Frontal cortex (tissue), 4 donors: ENCODE data around the gene LRFN4. TPM values are rescaled to one million over a fixed set of nuclear protein-coding genes. Genes with fewer than 3 reads are reported as not detected.

Source experiments
- DNase-seq, 2 donors: peaks; one replicate each; pipeline ENCODE4 v3.0.0; 2012; ENCODE audit warnings: low spot score in 2 of 2
- FAIRE-seq: peaks from 2 replicates; lab custom pipeline; 2012; peaks lifted over from hg19 to GRCh38; lab: Jason Lieb, UNC
- total RNA-seq: library from RNA; depleted of rRNA; stranded (reverse); fragments of >200 nt; gene quantifications from one replicate; pipeline ENCODE4 v1.2.3, GENCODE V29; 2014
- donor health status: control.
- donor health status: control.
- donor health status: control.

The LRFN4 gene
- total RNA-seq, 1 donor from 2014 or later, result 44.0 TPM

DNA sequence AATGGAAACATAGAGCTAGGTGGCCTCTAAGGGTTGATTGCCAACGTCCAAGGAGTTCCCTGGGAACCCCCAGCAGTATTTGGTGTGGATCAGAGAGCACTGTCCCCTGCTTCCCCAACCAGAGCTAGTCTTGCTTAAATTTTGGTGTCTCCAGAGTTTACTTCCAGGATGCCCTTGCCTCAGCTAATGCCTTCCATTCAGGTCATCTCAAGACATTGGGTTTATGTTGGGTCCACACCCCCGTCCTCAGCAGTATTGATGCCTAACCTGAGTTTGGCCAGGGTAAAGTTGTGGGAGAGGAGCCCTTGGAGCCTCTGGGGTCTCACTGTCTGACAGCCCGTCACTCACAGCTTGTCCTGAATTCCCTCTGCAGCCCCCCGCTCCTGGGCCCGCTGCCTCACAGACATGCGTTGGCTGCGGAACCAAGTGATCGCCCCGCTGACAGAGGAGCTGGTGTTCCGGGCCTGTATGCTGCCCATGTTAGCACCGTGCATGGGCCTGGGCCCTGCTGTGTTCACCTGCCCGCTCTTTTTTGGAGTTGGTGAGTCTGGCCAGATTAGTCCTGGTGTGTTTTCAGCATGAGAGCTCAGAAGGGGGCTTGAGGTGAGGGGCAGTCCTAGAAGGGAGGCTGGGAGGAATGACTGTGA is 12.2 kb upstream of the LRFN4 start:
- DNase-seq (no peak), FAIRE-seq (no peak)

DNA sequence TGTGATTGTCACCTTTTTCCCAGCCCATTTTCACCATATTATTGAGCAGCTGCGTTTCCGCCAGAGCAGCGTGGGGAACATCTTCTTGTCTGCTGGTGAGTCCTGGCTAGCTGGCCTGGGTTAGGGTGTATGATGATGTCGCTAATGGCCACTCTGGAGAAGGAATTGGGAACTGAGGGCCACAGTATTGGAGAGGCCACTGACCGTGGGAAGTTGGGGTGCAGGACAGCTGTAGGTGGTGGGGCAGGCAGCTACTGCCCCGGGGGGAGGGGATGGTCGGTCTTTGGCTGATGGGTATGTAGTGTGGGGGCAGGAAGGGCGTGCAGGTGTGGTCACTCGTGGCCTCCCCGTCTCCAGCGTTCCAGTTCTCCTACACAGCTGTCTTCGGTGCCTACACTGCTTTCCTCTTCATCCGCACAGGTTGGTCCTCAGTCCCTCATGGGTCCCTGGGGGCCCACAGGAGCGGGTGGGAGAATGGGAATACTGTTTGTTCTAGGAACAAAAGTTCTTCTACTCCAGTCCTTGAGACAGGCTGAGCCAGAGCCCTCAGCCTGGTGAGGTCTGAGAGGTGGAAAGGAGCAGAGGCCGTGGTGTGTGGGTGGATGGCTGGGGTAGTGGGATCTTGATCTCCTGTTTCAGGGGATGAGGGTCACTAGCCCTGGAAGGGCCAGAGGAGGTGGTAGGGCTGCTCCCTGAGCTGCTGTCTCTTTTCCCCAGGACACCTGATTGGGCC is 11.6 kb upstream of the LRFN4 start:
- DNase-seq, result no peak
- no peak for FAIRE-seq

DNA sequence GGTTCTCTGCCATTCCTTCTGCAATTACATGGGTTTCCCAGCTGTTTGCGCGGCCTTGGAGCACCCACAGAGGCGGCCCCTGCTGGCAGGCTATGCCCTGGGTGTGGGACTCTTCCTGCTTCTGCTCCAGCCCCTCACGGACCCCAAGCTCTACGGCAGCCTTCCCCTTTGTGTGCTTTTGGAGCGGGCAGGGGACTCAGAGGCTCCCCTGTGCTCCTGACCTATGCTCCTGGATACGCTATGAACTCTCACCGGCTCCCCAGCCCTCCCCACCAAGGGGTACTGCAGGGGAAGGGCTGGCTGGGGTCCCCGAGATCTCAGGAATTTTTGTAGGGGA is 11.0 kb upstream of the LRFN4 start:
- DNase-seq (peak in 1 of 2 donors; percentile 9), FAIRE-seq (no peak)

DNA sequence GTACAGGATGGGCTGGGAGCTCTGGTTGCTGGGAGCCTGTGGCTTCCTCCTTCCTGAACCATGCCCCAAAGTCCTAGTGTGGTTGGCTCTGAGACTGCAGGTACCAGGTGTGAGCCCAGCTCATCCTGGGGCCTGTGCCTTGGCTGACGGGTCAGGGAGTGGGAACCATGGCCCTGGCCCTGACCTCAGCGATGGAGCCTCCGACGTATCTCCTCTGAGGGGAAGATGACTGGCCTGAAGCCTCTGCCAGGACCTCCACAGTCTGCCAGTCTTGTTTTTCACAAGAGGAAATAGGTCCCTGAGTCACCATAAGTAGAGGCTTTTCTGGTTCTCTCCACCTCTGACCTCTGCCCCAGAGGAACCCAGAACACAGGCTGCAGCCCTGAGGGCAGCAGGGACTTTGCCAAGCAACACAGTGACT is 10.2 kb upstream of the LRFN4 start:
- no peak for DNase-seq
- FAIRE-seq, result no peak

DNA sequence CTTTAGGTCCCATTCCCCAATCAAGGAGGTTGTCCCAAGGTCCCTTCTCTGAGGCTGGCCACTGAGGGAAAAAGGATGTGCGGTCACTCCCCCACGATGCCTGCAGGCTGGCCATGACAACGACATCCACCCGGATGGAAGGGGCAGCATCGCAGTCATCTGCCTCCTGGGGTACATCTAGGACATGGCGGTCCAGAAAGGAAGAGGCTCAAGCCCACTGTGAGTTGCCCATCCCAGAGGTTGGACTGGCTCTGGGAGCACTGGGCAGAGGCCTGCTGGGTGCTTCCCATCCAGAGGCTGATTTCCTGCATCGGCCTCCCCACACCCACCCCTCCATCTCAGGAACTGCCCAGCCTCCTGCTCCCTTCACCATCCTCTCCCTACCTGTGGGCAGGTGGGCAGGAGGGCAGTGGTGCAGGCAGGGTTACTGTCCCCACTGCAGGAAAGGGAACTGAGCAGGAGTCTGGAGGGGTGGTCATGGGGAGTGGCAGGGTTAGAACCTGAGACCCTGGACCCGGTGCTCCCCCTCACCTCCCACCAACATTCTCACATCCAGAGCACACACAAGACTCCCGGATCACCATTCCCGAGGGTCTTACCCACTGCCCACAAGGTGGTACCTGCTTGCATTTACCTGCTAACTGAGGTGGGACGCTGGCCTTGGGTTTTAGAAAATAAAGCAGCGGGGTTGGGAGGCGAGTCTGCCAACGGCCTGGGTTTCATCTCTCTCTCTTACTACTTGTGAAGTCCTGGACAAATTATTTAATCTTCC is 9.2 kb upstream of the LRFN4 start:
- DNase-seq (peak in 1 of 2 donors; percentile 12), FAIRE-seq (no peak)

DNA sequence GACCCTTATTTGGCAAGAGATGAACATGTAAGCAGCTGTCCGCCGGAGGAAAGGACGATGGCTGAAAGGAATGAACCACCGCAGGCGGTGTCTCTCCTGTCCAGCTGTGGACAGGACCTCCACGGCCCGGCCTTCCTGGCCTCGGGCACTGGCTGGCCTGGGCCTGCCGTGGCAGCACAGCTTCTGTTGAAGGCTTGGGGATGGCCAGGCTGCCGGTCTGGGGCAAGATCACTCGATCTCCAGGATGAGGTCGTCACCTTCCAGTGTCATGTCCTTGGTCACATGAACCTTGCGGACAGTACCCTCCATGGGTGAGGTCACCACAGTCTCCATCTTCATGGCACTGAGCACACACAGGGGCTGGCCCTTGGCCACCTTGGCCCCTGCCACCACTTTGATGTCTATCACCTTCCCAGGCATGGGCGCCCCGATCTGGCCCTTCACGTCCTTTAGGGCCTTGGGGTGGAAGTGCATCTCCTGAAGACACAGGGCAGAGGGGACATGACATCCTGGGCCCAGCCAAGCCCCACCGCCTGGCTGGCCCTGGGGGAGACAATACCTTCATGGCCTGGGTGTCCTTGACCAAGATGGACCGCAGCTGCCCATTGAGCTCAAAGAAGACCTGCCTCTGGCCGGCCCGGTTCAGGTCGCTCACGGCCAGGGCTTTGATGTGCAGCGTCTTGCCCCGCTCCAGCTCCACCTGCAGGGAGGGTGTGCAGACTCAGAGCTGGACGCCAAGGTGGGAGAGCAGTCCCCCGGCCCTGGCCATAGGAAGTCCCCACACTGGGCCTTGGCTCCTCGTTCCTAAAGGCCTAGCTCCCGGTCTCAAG is 8.0 kb upstream of the LRFN4 start:
- FAIRE-seq (no peak), DNase-seq (peak in 1 of 2 donors; percentile 10)

DNA sequence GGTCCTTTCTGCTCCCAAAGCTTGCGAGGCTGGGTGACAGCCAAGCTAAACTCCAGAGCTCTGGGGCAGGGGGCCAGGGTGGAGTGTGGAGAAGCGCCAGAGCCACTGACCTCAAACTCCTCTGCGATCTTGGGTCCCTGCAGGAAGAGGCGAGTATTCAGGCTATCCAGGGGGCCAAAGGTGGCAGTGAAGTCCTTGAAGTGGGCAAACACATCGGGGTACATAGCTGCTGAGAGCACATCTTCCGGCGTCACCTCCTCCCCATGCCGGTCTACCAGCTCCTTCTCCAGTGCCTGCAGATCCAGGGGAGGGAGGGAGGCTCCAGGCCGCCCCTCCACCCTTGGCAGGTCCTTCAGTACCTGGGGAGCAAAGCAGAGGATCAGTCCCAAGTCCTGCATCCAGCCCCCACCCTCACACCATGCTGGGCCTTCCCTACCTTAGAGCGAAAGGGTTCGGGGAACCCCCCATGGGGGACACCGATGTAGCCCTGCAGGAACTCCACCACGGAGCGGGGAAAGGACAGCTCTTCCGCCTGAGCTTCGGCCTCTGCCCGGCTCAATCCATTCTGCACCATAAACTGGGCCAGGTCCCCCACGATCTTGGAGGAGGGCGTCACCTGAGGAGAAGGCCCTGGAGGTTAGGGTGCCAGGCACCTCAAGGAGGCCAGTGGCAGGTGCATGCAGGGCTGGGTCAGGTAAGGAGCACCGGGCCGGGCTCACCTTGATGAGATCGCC is 7.2 kb upstream of the LRFN4 start:
- DNase-seq, result peak in 1 of 2 donors; percentile 8

DNA sequence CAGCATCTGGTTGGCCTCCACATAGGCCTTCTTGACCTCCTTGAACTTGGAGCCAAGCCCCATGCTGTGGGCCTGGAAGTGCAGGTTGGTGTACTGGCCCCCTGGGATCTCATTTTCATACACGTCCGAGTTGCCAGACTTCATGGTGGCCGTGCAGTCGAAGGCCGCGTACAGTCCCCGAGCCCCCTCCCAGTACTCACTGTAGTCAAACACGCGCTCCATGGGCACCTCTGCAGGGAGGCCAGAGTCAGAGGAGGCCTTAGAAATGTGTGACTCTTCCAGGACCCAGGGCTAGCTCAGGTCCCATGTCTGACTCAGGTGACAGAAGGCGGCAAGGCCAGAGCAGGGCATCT is 6.7 kb upstream of the LRFN4 start:
- no peak for DNase-seq
- no peak for FAIRE-seq

More for the DNA sequence above, 7.2 kb upstream of the LRFN4 start:
- FAIRE-seq, result no peak

DNA sequence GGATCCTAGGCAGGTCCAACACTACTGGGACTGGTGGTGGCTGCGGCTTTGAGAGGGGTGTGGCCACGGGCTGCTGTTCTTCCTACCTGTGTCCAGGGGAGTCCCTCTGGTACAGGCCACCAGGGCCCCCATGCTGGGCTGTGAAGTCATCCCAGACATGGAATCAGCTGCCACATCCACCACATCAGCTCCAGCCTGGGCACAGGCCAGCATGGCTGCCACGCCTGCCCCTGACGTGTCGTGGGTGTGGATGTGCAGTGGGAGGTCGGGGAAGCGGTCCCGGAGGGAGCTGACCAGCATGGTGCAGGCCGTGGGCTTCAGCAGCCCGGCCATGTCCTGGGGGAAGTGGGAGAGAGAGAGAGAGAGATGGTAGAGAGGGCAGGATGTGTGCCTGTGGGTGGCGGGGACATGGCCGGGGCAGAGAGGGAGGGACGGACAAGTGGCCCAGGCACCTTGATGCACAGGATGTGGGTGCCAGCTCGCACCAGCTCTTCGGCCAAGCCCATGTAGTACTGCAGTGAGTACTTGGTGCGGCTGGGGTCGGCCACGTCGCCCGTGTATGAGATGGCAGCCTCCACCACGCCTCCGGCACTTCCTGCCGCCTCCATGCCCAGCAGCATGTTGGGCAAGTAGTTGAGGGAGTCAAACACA is 6.2 kb upstream of the LRFN4 start:
- FAIRE-seq, result no peak
- peak in 1 of 2 donors; percentile 9 for DNase-seq

DNA sequence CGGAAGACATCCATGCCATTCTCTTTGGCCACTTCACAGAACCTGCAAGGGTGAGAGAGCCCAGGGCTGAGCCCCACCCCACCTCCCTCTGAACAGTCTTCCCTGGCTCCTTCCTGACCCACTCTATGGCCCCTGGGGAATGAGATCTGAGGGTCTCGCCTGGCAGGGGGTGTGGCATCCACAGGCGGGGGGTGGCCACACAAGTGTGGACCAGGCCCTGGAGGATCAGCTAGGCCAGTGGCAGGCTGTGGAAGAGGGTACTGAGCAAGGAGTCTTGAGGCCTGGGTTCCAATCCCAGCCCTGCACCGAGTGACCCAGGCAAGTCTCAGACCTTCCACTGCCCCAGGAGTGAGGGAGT is 5.6 kb upstream of the LRFN4 start:
- FAIRE-seq (no peak), DNase-seq (peak in 1 of 2 donors; percentile 7)

DNA sequence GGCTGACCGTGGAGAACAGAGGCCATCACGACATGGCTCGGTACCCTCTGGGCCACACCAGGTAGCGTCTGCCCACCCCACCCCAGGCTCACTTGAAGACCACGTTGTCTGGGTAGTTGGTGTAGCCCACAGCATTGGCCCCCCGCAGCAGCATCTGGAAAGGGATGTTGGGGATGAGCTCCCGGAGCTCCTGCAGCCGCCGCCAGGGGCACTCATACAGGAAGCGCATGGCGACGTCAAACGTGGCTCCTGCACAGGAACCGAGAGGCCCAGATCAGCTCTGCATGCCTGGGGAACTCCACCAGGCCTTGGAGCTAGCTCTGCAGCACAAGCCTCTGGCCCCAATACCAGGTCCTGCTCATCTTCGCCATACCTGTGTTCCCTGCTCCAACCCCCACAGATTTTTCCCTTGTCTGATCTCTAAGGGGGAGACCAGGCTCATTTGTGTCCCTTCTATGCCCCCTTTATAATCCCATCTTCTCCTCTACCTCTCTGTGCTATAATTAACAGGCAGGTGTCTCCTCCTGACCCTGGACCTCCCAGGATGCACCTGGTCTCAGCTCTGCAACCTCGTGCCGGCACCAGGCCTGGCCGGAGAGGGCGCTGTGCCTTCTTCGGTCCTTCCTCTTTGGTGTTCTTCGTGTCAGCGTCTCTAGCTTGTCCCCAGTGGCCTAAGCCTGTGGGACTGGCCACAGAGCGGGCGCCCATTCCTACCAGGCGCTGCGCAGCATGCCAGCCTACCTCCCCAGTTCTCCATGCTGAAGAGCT is 5.0 kb upstream of the LRFN4 start:
- FAIRE-seq (no peak), DNase-seq (peak in 1 of 2 donors; percentile 11)

DNA sequence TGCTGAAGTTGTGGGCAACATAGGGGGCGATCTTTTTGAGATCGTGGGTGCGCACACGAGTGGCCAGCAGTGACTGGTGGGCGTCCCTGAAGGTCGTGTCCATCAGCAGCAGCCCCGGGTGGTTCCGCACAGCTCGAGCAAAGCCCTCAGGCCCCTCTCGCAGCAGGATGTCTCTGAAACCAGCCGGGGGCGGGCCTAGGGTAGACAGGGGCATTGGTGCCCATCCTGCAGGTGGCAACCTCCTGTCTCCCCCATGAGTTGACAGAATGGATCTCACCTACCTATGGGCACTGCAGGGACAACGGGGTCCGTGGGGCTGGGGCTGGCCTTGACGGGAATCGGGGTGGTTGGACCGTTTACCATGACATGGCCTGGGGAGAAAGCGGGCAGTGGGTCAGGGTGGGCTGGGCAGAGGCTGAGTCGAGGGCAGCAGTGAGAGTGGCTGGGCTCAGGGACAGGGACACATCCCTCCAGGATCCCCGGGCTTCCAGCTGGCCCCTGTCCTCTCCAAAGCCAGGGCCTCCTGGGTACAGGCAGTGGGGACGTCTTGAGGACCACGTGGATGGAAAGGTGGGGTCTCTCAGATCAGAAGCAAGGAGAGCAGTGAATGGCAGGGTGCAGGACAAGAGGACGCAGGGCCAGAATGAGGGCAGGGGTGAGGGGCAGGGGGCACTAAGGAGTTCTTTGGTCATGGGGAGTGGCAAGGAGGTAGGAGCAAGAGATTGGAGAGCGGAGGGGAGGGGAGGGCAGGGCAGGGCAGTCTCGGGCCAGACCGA is 4.2 kb upstream of the LRFN4 start:
- FAIRE-seq (no peak), DNase-seq (peak in 1 of 2 donors; percentile 8)

DNA sequence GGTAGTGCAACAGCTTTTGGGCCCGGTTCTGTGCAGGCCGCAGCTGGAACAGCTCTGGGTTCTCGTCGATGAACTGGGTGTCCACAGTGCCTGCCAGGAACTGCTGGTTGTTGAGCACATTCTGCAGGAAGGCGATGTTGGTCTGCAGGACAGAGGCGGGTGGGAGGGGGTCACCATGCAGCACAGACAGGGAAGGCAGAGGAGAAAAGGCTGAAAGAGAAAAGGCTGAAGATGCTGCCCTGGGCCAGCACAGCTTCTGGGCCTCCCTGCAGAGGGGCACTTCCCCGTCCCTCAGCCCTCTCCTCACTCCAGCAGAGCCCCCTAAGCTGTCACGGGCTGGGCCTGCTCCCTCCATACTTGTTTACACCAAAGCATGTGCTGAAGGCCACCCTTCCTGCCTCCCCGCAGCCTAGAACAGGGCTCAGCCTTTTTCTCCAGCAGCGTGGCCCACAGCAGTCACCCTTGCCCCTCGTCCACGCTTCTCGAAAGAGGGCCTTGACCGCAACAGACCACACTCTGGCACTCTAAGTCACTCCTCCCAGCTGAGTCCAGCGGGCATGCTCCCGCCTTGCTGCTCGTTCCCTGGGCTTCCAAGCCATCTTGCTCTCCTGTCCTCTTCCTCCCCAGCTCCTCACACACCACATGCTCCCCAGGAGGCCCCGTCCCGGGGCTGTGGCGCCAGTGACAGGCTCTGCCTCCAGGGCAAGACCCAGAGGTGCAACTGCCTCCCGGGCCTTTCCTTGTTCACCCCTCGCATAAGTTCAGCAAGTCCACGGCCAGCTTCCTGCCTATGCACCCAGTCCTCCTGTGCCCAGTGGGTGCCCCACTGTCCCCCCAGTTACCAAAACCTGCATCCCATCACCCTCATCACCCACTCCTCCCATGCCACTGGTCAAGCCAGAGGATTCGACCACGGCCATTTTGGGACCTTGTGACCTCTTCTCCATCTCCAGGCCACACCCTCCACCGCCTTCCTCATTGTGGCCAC is 3.3 kb upstream of the LRFN4 start:
- DNase-seq (no peak), FAIRE-seq (no peak)

DNA sequence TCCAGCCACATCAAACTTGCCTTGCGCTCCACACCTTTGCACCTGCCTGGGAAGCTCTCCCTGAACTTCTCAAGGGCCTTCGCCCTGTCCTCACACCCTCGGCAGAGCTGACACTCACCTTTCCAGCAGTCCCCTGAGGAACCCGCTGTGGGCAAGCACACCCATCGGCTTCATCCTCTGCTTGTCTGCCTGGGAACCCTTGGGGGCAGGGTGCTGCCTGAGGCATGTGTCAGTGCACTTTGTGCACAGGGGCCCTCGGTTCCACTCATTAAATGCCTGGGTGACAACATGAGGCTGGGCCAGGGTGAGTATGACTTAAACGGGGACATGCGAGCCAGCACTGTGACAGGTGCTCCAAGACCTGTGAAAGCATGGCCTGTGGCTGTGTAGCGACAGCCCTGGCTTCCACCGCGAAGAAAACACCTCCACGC is 2.6 kb upstream of the LRFN4 start:
- DNase-seq, result no peak
- FAIRE-seq, result no peak

DNA sequence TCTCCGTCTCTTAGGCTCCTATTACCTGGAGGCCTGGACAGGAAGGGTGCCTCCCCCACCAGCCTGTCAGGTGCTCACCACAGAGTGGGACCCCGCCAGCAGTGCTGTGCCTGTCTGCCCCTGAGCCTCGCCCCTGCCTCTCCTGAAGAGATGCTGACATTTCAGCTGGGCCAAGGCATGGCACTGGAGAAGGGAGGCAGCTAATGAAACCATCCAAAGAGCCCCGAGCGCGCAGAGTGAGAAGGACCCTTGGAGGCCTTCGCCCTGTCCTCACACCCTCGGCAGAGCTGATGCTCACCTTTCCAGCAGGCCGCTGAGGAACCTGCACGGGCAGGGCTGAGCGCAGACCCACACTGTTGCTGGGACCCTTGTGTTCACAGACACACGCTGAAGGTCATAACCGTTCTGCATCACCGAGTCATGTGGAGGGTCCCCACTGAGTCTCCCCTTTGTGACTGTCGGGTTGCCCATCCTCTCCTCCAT is 2.1 kb upstream of the LRFN4 start:
- DNase-seq (no peak), FAIRE-seq (no peak)
